C4-2B (cell line): ENCODE results near the gene APOBEC3A.

Source experiments
- CTCF ChIP-seq: fragments of 450-650 bp; conservative IDR thresholded peaks from 2 replicates; pipeline ENCODE4 v1.5.1; 2017; ENCODE audit warnings: mild to moderate bottlenecking
- ZFX ChIP-seq: fragments of 450-650 bp; IDR thresholded peaks from 2 replicates; pipeline ENCODE4 v1.6.1; 2017

GRCh38 chr22:38974170-38974825 is 16.9 kb downstream of the APOBEC3A start:
- TF ChIP-seq CTCF = no peak
- TF ChIP-seq ZFX = no peak
